Measurements from ENCODE around the gene CISD3.

DNA sequence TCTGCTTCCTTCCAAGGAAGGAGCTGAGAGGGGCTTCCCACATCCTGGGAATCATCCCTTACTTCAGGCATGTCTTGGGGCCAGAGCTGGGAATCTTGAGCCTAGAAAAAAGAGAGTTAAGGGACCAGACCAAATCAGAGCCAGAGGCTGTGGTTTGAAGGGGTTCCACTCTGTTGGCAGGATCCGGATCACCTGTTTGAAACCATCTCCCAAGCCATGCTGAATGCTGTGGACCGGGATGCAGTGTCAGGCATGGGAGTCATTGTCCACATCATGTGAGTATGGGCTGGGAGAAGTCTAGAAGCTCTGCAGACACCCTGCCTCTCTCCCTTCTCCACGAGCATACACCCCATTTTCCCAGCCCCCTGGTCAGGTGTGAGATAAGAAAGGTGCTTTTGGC, 32.1 kb downstream of the CISD3 start:
- TF ChIP-seq, protein P1, sequence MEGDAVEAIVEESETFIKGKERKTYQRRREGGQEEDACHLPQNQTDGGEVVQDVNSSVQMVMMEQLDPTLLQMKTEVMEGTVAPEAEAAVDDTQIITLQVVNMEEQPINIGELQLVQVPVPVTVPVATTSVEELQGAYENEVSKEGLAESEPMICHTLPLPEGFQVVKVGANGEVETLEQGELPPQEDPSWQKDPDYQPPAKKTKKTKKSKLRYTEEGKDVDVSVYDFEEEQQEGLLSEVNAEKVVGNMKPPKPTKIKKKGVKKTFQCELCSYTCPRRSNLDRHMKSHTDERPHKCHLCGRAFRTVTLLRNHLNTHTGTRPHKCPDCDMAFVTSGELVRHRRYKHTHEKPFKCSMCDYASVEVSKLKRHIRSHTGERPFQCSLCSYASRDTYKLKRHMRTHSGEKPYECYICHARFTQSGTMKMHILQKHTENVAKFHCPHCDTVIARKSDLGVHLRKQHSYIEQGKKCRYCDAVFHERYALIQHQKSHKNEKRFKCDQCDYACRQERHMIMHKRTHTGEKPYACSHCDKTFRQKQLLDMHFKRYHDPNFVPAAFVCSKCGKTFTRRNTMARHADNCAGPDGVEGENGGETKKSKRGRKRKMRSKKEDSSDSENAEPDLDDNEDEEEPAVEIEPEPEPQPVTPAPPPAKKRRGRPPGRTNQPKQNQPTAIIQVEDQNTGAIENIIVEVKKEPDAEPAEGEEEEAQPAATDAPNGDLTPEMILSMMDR (conservative IDR thresholded peaks at IDR 0.05; ENCODE audit: low read length), result no peak
- no peak for TF ChIP-seq EZH2phosphoT487 (IDR thresholded peaks at IDR 0.05; ENCODE audit: borderline replicate concordance)

All from Loucy (cell line).